ENCODE data around the gene NR1I3. TPM values are rescaled to one million over a fixed set of nuclear protein-coding genes. Genes with fewer than 3 reads are reported as not detected.

NR1I3 gene
- total RNA-seq, 1 donor from 2014 or later, result not detected

- intact Hi-C loops (cut with DNase I), result loop anchor here (5.0 kb wide), 2 partner anchors 112 to 187 kb away; partner anchors contain the start of gene SDHC
Observed at GRCh38 chr1:161200421-161200991, 37.5 kb downstream of the NR1I3 start.

GRCh38 chr1:161199506-161200139, 38.4 kb downstream of the NR1I3 start:
- no peak for DNase-seq (ENCODE audit: low spot score)

More at GRCh38 chr1:161200421-161200991, 37.5 kb downstream of the NR1I3 start:
- no peak for DNase-seq (ENCODE audit: low spot score)

DNA sequence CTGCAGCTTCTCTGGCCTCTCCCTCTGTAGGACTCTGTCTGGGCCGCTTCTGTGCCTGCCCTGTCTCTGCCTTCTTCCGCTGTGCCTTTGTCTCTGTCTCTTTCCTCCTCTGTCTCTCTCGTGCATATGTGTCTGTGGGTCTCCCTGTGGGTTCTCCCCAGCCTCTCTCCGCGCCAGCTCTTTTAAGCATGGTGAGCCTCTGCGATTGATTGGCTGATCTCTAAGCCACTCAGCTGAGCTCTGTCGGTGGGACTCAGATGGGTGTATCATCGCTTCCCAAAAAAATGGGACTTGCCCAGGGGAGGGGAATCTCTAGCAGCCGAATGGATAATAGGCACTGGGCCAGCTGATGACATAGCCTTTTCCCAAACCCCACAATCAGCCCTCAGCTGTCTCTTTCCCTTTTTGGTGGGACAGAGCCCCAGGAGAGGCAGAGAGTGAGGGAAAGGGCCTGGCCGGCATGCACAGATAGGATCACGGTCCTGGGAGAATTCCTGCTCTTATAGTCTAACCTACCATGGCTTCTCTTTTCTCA, 39.0 kb downstream of the NR1I3 start, which contains the start of gene ADAMTS4:
ADAMTS4 (minus strand) TSS at position 158 of the 535 bp plus-strand sequence. CDS start 427 bp downstream, outside the sequence.
- intact Hi-C loops (cut with DNase I), result loop anchor here (5.0 kb wide), 1 partner anchor 528 kb away; no protein-coding TSS in a partner anchor
- DNase-seq (ENCODE audit: low spot score), result no peak

More at GRCh38 chr1:161199506-161200139, 38.4 kb downstream of the NR1I3 start:
- intact Hi-C loops (cut with DNase I), result loop anchor here (5.0 kb wide), 3 partner anchors 113 to 528 kb away; partner anchors contain the start of gene SDHC

GRCh38 chr1:161198194-161198896, 39.7 kb downstream of the NR1I3 start:
- intact Hi-C loops (cut with DNase I), result loop anchor here (5.0 kb wide), 1 partner anchor 529 kb away; no protein-coding TSS in a partner anchor
- no peak for DNase-seq (ENCODE audit: low spot score)

GRCh38 chr1:161197560-161198193, 40.3 kb downstream of the NR1I3 start:
- no peak for DNase-seq (ENCODE audit: low spot score)
- intact Hi-C loops (cut with DNase I), result loop anchor here (5.0 kb wide), 1 partner anchor 530 kb away; no protein-coding TSS in a partner anchor

DNA sequence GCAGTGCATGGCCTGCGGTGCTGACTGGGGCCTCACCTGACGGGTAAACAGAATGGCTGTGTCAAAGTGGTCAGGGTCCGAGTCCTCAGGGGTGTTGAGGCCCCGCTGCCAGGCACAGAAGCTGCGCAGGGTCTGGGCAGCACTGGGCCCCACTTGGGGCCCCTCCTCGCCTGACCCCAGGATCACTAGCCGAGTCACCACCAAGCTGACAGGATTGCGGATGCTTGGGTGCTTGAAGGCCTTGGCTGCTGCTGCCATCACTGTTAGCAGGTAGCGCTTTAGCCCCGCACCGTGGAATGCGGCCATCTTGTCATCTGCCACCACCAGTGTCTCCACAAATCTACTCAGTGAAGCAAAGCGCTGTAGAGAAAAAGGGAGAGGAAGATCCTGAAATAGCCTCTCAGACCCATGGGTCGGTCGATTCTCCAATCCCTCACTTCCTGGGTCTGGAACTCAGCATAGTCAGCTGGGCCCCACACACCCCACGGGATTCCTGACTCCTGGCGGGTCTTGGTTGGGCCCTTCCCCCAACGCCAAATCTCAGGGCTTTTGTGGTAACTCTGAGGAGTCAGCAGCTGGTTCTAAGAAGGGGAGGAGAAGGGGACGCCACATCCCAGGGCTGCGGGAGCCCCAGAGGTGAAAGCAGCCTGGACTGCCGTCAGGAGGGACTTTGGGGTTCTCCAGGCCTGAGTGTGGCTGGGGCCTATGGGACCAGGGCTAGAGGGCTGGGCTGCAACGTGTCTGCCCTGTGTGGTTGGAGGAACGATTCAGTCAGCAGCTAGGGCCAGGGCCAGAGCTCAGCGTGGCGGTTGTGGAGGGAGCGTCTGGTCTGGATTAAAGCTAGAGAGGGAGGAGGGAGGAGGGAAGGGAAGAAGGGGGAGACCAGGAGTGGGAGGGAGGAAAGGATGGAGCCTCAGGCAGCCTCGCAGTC, 41.2 kb downstream of the NR1I3 start:
- DNase-seq (ENCODE audit: low spot score), result no peak
- intact Hi-C loops (cut with DNase I), result loop anchor here (5.0 kb wide), 1 partner anchor 531 kb away; no protein-coding TSS in a partner anchor

- intact Hi-C loops (cut with DNase I), result loop anchor here (5.0 kb wide), 1 partner anchor 531 kb away; no protein-coding TSS in a partner anchor
- DNase-seq (ENCODE audit: low spot score), result no peak
Observed at GRCh38 chr1:161196111-161196510, 41.9 kb downstream of the NR1I3 start.

- intact Hi-C loops (cut with DNase I), result loop anchor here (5.0 kb wide), 1 partner anchor 532 kb away; no protein-coding TSS in a partner anchor
Observed at GRCh38 chr1:161195171-161195570, 42.8 kb downstream of the NR1I3 start.

DNA sequence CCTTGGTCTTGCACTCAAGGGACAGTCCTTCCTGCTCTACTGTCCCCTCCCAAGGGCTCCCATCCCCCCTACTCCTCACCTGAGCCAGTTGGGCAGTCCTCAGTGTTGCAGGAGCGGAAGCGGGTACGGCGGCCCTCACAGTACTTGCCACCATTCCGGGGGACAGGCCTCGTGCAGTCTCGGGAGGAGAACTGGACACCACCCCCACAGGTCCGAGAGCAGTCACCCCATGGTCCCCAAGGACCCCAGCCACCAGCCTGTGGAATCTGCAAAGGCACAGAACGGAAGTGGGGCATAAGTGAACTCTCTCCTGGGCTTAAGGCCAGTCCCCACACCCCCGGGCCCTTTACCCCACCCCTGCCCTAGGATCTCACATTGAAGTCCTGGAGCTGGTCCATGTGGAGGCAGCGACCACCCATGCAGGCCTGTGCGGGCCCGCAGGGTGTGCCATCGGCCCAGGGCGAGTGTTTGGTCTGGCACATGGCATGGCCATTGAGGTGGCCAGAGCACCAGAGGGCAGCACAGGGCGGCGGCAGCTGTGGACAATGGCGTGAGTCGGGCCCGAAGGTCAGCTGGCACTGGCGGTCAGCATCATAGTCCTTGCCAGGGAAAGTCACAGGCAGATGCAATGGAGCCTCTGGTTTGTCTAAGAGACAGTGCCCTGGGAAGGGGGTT, 44.3 kb downstream of the NR1I3 start:
- intact Hi-C loops (cut with DNase I), result loop anchor here (5.0 kb wide), 1 partner anchor 99 kb away; no protein-coding TSS in a partner anchor
- no peak for DNase-seq (ENCODE audit: low spot score)

More at GRCh38 chr1:161195171-161195570, 42.8 kb downstream of the NR1I3 start:
- DNase-seq (ENCODE audit: low spot score), result no peak

- intact Hi-C loops (cut with DNase I), result loop anchor here (5.0 kb wide), 1 partner anchor 100 kb away; no protein-coding TSS in a partner anchor
Observed at GRCh38 chr1:161192476-161193465, 45.2 kb downstream of the NR1I3 start.

GRCh38 chr1:161191971-161192370, 46.0 kb downstream of the NR1I3 start:
- intact Hi-C loops (cut with DNase I), result loop anchor here (5.0 kb wide), 1 partner anchor 100 kb away; no protein-coding TSS in a partner anchor
- DNase-seq (ENCODE audit: low spot score), result no peak

More at GRCh38 chr1:161192476-161193465, 45.2 kb downstream of the NR1I3 start:
- no peak for DNase-seq (ENCODE audit: low spot score)

DNA sequence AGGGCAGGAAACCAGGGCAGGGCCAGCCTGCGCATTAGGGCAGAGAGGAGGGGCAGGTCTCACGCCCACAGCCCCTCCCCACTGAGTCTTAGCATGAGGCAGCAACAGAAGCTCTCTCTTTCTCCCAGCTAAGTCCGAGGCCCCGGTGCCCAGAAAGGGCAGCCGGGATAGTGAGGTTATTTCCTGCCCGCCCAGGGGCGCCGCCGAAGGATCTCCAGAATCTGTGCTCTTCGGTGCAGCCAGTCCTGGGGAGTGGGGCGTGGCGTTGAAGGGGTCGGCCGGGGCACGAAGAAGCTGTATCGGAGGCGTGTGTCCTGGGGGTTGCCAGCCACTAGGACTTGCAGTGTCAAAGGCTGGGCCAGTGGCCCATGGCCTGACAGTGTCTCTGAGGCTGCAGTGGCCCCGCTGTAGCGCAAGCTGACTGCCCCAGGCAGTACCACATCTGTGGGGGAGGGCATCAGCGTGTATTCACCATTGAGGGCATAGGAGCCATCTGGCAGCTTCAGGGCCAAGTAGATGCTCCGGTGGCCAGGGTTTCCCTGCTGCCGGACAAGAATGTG, 47.0 kb downstream of the NR1I3 start:
- DNase-seq (ENCODE audit: low spot score), result no peak
- intact Hi-C loops (cut with DNase I), result loop anchor here (5.0 kb wide), 1 partner anchor 101 kb away; no protein-coding TSS in a partner anchor

GRCh38 chr1:161189036-161189435, 49.0 kb downstream of the NR1I3 start:
- intact Hi-C loops (cut with DNase I), result no loop called here
- DNase-seq (ENCODE audit: low spot score), result no peak

DNA sequence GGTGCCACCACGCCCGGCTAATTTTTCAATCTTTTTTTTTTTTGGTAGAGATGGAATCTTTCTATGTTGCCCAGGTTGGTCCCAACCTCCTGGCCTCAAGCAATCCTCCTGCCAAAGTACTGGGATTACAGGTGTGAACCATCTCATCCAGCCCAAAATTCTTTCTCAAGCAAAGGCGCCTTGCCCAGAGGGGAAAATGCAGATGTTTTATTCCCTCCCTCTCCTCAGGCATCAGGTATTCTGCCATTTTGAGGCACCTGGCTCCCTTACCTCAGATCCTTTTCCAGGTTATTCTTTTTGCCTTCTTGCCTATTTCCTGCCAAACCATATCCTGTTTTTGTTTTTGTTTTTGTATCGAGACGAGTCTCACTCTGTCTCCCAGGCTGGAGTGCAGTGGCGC, 49.6 kb downstream of the NR1I3 start:
- DNase-seq (ENCODE audit: low spot score), result no peak
- intact Hi-C loops (cut with DNase I), result no loop called here

- intact Hi-C loops (cut with DNase I), result no loop called here
- DNase-seq (ENCODE audit: low spot score), result no peak
Observed at GRCh38 chr1:161187311-161187710, 50.7 kb downstream of the NR1I3 start.

All from cardiac septum (tissue), 1 donor.